Glomerular visceral epithelial cell (primary cell): Measurements from ENCODE around the gene GOLGA6C.
"Not testable (repeated sequence)": the region's sequence is repeated elsewhere in the genome, so short reads cannot be mapped to it uniquely, and the experiment has no call there.

Experiments used
- DNase-seq: peaks from one replicate; pipeline ENCODE4 v3.0.0-alpha.2; 2016; ENCODE audit errors: extremely low spot score

Gene GOLGA6C, protein sequence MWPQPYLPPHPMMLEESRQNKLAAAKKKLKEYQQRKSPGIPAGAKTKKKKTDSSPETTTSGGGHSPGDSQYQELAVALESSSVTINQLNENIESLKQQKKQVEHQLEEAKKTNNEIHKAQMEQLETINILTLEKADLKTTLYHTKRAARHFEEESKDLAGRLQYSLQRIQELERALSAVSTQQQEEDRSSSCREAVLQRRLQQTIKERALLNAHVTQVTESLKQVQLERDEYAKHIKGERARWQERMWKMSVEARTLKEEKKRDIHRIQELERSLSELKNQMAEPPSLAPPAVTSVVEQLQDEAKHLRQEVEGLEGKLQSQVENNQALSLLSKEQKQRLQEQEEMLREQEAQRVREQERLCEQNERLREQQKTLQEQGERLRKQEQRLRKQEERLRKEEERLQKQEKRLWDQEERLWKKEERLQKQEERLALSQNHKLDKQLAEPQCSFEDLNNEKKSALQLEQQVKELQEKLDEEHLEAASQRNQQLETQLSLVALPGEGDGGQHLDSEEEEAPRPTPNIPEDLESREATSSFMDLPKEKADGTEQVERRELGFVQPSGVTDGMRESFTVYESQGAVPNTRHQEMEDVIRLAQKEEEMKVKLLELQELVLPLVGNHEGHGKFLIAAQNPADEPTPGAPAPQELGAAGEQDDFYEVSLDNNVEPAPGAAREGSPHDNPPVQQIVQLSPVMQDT

DNA sequence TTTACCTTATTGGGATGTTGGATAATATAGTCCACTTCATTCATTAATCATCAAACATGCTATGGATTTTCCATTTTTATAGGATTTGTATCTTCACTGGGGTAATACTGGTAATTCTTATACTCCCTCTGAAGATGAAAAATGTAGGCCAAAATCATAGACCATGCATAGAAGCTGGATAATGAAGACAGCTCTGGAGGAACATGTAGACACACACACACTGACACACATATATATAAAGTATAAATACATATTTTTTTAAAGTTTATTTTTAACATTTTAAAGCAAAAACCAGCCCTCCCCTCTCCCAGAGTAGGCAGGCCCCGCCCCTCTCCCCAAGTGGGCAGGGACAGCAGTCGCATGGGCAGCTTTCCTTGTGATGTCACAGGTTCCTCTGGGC is at the start of gene GOLGA6C:
Gene GOLGA6C (plus strand): TSS at position 301 of the 400 bp plus-strand sequence. CDS start 265 bp downstream, outside the sequence.
- DNase-seq: not testable (repeated sequence)

DNA sequence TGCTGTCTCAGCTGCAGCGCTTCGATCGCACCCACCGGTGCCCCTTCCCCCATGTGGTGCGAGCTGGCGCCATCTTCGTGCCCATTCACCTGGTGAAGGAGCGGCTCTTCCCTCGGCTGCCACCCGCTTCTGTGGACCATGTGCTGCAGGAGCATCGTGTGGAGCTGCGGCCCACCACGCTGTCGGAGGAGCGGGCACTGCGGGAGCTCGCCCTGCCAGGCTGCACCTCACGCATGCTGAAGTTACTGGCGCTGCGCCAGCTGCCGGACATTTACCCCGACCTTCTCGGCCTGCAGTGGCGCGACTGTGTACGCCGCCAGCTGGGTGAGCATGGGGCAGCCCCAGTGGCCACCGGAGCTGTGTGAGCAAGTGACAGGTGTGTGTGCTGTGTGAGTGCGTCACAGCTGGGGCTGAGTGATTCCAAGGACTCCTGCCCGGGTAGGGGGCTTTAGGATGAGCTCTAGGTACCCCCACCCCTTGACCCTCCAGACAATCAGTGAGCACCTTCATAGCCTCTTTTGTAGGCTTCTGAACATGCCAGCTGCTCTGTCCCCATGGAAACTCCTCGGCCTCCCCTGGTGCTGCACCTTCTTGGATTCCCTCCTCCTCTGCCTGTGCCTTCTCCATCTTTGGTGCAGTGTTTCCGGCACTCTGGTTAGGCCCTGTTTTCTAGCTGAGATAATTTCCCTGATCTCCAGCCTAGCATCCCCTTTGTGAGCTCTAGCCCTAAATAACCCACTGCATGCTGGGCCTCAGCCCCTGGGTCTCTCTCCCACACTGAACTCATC is 49.4 kb upstream of the GOLGA6C start:
- no peak for DNase-seq

DNA sequence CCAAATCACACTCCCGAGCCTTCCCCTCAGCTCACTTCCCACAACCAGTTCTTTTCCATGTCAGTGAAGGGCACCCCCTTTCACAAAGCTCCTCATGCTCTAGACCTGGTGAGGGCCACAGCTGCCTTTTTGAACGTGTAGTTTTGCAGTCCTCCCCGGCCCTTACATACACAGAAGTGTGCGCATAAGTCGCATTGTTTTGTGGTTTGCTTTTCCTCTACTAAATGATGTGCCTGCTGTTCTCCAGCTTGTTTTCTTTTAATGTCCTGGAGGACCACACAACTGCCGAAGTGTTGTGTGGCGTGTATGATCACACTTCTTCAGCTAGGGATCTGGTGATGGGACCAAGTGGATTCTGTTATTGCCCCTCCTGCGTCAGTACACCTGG is 48.9 kb upstream of the GOLGA6C start:
- DNase-seq: no peak

DNA sequence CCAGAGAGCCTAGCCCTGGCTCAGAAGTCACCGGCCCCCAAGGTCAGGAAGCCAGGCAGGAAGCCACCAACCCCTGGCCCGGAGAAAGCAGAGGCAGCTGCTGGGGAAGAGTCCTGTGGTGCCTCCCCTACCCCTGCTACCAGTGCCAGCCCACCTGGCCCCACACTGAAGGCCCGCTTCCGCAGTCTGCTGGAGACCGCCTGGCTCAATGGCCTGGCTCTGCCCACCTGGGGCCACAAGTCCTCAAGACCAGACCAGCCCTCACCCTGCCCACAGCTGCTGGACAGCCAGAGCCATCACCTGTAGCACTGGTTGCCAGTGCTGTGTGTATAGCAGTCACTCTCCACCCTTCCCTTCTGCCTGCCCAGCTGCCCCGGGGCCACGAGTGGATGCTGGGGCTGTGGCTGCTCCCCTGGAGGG is 47.3 kb upstream of the GOLGA6C start:
- DNase-seq: no peak

DNA sequence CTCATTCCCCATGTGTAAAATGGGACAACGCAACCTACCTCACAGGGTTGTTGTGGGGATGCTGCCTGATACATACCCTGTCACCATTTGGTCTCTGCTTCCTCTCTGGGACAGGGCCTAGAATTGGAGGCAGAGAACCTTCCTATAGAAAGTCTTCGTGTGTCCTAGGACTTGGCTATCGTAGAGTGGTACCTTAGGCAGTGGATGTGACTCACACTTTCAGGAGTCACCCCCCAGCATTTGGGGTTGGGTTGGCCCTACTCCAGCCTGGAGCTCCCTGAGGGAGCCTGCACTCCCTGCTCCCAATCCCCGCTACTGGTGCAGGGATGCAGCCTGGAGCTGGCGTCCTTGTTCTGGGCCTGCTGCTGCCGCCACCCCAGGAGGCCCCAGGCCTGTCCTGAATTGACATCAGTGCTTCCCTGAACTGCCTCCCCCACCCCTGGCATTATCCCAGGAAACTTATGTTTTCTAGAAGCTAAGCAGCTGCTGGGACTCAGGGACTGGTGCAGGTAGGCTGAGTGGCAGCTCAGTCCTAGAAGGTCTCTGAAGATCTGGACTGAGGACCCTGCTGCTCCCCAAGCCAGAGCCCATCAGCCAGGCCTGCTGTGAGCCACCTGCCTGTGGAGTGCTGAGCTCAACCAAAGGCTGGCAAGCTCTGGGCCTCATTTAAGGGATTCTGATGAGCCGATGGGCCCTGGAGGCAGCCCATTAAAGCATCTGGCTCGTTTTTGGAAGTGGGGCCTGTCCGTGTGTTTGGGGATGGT is 46.5 kb upstream of the GOLGA6C start:
- no peak for DNase-seq

DNA sequence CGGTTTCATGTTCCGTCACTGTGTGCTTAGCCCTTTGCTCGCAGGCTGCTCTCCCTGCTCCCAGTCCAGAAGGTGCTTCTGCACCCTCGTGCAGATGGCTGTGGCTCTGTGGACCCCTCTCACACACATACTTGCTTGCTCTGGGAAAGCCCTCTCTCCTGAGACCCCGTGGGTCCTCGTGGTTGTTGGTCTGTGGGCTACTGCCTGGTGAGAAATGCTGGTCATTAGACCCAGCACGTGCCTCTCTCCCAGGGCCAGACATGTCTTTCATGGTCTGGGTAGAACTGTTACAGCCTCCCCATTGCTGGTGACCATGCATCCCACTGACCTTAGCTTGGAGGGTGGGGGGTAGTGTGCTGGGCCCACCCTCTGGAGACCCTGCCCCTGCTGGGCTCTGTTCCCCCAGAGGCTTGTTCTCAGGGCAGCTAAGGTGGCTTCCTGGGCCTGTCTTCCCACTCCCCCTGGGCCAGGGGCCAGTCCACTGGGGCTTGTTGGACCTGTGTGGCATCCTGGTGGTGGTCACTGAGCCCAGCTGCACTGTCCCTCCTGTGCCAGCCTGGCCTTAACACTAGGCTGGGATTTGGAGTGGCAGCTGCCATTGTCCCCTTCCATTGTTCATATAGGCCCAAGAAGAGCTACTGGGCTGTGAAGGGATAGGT is 45.8 kb upstream of the GOLGA6C start:
- DNase-seq: no peak

DNA sequence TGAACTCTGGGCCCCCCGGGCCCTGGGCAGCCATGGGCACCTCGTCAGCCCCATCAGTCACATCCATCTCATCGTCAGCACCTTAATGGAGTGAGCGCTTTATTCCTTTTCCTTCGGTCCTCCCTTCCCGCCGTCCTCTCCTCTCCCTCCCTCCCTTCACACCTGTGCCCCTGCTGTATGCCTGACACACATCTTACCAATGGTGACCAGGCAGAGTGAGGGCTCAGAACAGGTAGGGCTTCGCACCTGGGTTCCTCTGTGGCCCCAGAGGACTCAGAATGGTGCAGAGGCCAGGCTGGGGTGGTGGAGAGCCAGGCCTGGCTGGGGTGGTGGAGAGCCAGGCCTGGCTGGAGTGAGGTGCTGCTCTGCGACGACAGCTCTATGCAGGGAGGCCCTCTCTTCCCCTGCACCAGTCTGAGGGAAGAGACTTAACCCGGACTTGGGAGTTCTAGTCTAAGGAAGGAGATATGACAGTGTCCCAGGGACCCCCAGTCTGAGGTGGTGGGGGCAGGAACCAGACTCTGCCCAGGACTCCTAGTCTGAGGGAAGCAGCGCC is 44.8 kb upstream of the GOLGA6C start:
- no peak for DNase-seq

DNA sequence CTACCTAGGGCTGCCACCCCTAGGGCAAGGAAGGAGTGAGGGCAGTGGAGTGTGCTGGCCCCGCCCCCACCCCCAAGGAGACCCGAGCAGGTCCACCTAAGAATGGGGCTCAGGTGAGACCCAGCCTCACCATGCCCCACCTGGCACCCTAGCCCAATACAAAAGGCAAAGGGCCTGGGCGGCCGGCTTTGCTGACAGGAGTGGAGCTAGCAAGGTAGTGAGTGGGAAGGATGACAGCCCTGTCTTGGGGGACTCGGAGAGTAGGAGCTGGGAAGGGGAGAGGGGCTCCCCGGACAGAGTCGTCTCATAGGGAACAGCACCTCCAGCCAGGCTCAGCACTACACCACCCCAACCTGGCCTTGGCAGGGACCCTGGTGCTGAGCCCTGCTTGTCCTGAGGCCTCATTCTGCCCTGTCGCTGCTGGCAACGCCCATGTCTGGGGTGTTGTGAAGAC is 44.3 kb upstream of the GOLGA6C start:
- no peak for DNase-seq

DNA sequence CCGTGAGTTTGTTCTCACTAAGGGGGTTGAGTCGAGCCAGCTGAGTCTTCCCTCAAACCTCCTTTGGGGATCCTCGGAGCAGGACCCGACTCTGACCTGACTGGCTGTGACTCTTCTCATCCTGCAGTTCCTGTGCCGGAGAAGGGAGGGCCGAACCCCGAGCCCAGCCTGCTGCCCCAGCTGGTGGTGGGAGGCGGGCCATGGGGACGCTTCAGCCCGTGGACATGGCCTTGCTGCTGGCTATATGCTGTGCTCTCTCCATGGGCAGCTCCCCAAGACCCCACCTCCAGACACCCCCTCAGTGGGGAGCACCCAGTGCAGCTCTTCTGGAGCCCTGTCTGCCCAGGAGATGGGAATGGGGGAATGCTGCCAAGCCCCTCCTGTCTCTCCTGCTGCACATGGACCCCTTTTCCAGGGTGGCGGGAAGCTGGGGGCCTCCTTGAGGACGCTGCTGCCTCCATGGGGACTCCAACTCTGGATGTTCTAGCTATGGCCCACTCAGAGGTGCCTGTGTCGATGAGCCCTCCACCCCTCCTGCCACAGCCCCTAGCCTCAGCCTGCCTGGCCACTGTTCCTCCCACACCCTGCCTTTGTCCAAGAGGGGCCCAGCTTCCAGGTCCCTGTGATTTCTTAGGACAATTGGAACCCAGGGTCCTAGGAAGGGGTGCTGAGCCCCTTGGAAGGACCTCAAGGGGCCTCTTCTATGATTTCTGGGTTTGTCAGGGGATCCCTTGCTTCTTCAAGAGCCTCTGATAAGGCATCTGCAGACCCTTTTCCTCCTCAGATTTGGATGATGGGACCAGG is 43.6 kb upstream of the GOLGA6C start:
- DNase-seq: no peak

DNA sequence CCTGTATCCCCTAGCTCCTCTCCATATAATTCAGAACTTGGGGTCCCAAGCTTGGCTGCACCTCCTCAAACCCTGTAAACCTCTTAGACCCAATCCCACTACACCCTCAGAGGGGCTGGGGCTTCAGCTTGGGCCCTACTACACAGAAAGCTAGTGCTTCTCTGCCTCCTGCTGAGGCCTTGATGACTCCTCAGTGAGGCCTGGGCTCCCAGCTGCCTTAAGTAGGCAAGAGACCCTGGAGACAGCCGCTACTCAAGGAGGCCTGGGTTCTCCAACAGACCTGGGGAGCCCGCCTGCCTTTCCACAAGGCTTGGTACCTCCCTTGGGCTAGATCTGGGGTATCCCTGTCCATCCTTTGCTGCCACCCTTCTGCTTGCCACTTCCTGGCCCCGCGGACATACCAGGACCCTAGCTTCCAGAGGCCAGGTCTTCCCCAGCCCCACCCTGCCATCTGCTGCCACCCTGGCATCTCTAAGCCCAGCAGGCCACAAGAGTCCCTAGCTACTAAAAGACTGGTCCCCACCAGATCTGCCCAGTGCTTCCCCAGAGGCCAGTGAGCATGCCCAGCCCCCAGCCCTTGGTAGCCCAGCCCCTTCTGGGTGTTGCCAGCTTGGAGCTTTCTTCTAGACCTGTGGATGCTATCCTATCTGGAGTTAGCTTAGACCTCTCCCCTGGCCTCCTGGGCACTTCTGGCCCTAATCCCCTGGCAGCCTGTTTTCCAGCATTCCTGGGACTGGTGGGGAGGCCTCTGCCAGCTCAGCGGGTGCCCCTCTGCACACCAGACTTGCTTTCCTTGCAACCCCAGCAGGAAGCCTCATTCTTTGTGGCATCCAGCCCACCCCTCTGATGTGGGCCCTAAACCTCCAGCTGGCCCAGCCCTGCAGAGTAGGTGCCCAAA is 42.8 kb upstream of the GOLGA6C start:
- DNase-seq: no peak

DNA sequence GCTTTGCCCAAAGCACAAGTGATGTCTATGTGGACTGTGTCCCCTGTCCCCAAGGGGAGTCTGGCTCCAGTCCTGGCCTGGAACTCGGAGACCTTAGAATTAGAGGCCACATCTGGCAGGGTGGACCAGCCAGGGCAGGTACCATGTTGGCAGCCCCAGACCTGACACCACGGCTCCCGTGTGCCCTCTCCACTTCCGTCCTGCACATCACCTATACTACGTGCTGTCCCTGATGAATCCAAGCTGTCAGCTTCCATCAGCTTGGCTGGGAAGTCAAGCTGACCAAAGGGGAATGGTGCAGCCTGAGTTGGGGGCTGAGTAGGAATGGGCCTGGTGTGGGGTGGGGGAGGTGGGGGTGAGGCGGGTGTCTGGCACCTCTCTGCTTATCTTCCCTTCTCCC is 41.1 kb upstream of the GOLGA6C start:
- no peak for DNase-seq

DNA sequence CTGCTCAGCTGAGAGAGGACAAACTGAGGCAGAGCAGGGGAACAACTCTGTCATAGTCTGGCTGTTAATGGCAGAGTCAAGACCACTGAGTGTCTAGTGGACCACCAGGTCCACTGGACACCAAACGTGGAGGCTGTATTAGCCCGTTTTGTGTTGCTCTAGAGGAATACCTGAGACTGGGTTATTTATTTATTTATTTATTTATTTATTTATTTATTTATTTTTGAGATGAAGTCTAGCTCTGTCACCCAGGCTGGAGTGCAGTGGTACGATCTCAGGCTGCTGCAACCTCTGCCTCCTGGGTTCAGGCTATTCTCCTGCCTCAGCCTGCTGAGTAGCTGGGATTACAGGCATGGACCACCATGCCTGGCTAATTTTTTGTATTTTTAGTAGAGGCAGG is 40.6 kb upstream of the GOLGA6C start:
- DNase-seq: not testable (repeated sequence)

DNA sequence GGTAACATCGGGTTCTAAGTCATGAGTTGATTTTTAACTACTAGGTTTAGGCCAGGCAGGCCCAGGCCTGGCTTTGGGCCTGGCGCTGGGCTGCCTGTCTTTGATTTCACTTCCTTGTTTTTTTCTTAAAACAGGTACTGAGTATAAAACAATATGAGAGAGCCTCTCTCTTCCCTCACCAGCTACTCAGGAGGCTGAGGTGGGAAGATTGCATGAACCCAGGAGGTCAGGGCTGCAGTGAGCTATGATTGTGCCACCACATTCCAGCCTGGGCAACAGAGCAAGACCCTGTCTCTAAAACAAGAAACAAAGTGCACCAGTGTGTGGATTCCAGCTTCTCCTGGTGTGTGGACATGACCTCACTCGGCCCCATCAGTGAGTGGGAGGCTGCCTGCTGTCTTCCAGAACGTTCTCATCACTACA is 38.6 kb upstream of the GOLGA6C start:
- not testable (repeated sequence) for DNase-seq

DNA sequence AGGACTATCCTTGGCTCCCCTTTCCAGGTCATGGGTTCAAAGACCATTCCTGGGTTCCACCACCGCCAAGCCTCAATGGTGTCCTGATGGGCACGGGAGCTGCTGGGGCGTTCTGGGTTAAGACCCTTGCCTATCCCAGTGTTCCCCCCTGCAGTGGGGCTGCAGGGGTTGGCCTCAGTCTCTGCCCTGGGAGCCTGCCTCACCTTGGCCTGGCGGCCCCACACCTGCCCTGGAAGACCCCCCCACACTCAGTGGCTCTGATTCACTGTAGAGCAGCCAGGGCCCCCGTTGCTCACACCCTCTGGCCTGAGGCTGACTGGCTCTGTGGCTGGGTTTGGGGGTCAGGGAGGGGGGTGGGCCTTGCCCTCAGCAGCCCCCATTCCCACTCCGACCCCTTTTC is 34.4 kb upstream of the GOLGA6C start:
- no peak for DNase-seq

DNA sequence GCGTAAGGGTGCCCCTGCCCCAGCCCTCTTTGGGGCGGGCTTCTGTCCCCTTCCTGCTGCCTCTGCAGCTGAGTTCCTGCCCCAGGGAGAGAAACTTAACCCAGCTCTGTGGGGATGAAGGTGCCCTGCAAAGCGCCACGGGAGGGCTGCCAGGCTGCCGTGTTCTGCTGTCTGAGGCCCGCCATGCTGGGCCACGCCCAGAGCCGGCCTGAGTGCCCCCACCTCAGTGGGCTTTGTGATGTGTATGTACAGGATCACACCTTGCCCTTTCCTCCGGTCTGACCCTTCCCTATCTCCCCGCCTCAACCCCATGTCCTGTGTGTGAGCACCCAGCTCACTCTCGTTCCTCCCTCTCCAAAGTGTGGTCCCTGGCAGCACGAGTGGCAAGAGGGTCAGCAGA is 33.9 kb upstream of the GOLGA6C start:
- DNase-seq: no peak

DNA sequence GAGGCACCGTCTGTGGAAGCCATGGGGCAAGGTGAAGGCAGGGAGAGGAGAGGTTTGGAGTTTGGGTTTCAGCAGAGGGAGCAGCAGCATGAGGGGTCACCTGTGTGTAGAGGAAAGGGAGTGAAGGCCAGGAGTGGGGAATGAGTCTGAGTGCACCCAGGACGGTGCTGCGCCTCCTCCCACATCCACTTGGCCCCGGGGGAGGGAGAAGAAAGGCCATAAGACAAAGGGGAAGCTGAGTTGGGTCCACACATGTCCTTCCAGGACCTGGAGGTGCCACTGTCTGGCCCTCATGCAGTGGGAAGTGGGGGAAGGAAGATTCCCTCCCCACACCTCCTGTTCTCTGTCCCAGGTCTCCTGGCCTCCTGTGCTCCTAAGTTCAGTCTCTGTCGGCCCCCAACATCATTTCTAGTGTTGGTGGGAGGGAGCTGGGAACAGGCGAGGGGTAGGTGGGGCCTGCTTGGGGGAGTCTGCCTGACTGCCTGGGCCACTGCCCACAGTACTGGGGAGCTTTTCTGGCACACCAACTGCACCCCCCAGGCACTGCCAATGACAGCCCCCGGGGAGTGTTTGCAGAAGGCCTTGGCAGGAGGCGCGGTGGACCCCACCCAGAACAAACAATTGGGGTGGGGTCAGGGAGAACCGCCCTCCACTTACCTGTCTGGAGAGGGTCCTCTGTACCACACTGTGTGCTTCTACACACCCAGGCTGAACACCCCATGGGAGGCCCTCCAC is 32.9 kb upstream of the GOLGA6C start:
- DNase-seq: not testable (repeated sequence)

DNA sequence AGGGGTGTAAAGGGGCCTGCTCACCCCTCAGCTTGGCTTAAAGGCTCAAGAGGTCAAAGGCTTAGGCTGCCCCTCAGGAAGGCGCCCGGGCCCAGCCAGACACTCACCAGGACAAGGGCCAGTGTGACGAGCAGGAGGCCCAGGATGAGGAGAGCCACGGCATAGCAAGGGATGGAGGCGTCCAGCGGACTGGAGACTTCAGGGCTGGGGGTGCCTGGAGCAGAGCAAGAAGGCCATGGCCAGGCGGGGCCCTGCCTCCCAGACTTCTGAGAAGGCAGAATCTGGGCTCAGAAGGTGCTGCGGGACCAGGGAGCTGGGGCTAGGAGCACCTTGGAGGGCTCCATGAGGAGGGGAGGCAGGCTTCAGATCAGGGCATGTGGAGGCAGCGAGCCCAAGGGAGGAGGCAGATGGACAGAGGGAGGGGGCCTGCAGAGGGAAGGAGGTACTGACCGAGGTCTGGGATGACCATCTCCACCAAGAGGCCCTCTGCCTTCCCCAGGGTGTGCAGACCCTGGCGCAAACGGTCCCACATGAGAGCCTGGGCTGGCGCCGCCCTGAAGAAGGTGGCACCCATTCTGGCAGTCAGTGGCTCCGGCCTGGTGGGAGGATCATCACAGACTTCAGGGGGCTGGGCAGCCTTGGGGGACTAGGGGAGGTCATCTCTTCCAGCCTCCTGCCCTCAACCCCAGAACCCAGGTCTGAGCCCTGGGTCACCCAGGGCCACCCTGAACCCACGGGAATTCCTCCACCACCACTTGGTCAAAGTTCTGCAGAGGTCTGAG is 32.0 kb upstream of the GOLGA6C start:
- no peak for DNase-seq
